ENCODE measurements around the gene SEPTIN1.
"Not testable (repeated sequence)": the region's sequence is repeated elsewhere in the genome, so short reads cannot be mapped to it uniquely, and the experiment has no call there.

The SEPTIN1 gene

DNA sequence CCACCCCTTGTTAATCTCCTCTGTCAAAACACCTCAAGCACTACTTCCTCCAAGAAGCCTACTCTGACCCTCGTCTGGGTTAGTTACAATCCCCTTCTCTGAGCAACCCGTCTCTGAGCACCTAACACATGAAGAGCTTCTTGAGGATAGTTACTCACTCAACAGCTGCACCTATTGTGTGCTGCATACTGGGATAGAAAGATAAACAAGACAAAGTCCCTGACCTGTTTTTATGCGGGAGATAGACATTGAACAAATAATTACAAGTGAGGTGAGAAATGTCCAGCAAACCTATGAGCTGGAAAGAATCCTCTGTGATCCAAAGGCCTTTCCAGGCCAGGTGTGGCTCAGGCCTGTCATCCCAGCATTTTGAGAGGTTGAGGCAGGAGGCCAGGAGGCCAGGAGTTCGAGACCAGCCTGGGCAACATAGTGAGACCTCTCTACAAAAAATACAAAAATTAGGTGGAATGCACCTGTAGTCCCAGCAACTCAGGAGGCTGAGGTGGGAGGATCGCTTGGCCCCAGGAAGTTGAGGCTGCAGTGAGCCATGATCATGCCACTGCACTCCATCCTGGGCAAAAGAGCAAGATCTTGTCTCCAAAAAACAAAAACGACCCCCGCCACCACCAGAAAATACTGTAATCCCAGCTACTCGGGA is 19.5 kb upstream of the SEPTIN1 start:
- no peak for DNase-seq

DNA sequence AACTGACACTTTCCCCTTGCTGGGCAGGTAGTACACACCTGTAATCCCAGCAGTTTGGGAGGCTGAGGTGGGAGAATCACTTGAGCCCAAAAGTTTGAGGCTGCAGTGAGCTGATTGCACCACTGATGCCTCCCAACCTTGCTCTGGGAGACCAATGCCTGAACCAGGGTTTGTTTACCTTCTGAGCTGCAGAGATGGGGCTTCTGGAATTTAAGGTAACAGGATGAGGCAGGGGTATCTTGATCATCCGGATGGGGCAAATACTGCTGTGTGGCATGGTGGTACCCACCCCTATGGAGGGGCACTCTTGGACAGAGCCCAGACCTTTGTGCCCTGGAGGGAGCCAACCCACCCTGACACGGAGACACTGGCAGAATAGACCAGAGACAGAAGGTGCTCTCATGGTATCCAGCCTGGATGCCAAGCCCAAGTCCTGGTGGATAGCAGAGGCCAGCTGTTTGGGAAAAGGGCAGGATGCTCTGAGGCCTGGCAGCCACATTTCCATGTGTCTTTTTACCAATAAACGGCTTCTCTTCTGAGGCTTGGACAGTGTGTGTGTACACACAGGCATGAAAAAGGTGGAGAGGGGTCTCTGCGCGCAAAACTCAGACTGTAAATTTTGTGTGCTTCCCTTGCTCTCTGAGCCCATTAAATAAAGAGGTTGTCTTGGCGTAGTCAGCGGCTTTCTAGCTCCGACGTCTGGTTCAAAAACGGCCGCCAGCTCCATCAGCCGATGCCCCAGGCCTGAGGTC is 17.2 kb upstream of the SEPTIN1 start:
- no peak for DNase-seq

DNA sequence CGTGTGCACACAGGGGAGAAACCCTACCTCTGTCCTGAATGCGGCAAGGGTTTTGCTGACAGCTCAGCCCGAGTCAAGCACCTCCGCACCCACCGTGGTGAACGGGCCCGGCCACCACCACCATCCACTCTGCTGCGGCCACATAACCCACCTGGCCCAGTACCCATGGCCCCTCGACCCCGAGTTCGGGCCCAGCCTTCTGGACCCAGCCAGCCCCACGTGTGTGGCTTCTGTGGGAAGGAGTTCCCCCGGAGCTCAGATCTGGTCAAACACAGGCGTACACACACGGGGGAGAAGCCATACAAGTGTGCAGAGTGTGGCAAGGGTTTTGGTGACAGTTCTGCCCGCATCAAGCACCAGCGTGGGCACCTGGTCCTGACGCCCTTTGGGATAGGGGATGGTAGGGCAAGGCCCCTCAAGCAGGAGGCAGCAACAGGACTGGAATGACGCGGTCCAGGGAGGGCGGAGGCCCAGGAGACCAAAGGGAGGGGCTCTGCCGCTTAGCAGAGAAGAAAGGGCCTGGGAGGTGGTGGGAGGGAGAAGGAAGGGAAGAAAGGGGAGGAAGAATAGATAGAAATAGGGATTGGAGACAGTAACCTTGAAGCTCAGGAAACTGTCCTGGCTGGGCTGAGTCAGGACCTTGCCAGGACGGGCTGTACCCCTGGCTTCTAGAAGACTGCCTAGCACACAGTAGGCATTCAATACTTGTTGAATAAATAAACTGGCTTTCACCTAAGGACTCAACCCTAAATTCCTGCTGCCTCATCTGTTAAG is 16.5 kb upstream of the SEPTIN1 start:
- no peak for DNase-seq

DNA sequence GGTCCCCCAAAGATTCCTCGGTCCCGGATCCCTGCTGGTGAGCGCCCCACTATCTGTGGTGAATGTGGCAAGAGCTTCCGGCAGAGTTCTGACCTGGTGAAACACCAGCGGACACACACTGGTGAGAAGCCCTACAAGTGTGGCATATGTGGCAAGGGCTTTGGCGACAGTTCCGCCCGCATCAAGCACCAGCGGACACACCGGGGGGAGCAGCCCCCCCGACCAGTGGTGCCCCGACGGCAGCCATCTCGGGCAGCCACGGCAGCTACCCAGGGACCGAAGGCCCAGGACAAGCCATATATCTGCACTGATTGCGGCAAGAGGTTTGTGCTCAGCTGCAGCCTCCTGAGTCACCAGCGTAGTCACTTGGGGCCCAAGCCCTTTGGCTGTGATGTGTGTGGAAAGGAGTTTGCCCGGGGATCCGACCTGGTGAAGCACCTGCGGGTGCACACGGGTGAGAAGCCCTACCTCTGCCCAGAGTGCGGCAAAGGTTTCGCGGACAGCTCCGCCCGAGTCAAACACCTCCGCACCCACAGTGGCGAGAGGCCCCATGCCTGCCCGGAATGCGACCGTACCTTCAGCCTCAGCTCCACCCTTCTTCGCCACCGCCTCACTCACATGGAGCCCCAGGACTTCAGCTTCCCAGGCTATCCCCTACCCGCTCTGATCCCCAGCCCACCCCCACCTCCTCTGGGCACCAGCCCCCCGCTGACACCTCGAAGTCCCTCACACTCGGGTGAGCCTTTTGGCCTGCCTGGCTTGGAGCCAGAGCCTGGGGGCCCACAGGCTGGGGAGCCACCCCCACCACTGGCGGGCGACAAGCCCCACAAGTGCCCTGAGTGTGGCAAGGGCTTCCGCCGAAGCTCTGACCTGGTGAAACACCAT is 15.7 kb upstream of the SEPTIN1 start:
- no peak for DNase-seq

DNA sequence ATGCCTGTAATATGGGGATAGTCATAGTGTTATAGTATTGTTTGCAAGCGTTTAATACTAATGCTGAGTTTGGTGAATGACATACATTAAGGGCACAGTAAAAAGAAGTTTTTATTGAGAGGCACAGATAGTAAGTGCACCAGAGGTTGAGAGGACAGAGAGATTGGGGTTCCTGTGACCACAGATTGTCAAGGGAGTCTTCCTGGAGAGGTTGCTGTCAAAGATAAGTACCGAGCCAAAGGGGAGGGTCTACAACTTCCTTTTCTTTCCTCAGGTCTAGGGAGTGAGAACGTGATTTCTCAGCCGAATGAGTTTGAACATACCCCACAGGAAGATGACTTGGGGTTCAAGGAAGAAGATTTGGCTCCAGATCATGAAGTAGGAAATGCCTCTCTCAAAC is 14.7 kb upstream of the SEPTIN1 start:
- DNase-seq, result no peak

DNA sequence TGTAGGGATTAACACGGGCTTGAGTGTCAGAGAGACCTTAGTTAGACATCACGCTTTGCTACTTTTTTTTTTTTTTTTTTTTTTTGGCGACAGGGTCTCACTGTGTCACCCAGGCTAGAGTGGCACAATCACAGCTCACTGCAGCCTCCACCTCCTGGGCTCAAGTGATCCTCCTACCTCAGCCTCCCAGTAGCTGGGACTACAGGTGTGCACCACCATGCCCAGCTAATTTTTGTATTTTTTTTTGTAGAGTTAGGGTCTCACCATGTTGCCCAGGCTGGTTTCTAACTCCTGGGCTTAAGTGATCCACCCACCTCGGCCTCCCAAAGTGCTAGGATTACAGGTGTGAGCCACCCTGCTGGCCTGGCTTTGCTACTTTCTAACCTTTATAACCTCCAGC is 14.3 kb upstream of the SEPTIN1 start:
- DNase-seq, result not testable (repeated sequence)

DNA sequence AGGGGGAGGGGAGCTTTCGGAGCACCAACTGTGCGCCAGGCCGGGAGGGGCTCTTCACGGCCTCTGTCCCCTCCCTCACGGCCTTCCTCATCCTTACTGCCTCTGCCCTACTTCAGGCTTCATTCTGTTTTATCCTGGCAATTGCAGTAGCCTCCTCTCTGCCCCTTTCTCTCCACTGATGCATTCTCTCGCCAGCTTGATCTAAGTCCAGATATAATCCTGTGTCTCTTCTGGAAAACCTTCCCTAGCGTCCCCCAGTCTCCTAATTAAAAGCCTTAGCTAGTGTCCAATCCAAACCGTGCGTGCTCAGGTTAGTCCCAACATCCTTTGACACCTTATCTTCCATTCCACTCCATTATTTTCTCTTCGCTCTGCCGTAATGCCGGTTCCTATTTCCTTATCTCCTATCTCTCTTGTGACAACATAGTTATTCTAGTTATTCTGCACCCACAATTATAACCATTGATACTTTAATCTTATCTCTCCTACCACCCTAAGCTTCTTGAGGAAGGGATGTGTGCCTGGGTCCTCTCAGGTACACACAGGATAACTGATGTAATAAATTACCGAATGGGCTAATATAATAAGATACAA is 13.7 kb upstream of the SEPTIN1 start:
- DNase-seq, result no peak

DNA sequence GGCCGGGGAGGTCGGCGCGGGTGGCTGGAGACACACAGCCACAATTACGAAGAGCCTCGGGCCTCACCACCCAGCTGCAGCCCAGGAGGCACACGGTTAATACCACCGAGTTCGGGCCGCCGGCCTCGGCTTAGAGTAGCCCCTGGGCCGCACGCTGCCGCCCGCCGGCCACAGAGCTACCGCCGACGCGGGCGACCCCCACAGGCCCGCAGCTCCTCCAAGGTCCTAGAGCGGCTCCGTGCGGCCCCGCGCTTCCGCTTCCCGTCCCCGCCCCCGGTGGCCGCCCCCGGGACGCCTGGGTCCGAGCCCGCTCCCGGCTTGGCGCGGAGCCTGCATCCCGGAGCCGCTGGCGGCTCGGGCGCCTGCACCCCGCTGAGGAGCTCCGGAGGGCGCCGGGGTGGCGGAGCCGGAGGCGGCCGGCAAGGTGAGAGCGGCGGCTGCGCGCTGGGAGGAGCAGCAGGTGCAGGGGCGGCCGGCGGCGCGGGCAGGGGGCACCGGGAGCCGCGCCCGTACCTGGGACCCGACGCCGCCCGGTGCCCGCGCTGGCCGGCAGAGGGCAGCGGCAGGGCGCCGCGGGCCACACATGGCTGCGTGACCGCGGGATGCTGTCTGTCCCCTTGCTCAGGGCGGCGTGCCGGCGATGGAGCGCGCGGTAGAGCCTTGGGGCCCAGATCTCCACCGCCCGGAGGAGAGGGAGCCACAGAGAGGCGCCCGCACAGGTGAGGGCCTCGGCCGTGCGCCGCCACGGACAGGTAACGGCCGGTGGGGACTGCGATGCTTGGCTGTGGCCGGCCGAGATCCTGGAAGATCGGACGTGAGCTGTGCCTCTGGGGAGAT is 13.0 kb upstream of the SEPTIN1 start, which contains the start of gene ZNF48:
Gene ZNF48 (plus strand): TSS at position 266 of the 837 bp plus-strand sequence. CDS start 375 bp downstream, at position 641.
- peak; percentile 83 for DNase-seq

DNA sequence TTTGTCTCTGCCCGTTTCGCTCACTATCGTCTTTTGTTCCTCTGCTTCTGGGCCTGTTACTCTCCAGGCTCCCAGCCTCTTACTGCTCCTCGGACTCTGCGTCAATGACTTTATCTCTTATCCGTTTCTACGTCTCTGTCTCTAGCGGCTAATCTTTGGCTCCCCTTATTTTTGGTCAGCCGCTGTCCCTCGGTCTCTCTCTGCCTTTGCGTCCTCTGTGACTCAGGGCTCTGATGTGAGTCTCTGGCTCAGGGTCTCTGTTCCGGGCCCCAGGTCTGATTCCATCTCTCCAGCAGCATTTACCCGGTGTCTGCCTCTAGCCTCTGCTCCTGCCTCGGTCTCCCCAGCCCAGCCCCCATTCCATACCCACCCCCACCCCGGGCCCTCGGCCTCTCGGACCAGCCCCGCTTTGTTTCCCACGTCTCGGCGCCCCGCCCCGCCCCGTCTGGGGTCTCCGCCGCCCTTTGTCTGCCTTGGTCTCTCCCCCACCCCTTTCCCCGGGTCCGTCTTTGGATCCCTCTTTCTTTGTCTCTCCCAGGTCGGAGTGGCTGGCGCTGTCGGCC is 12.3 kb upstream of the SEPTIN1 start:
- DNase-seq, result no peak

DNA sequence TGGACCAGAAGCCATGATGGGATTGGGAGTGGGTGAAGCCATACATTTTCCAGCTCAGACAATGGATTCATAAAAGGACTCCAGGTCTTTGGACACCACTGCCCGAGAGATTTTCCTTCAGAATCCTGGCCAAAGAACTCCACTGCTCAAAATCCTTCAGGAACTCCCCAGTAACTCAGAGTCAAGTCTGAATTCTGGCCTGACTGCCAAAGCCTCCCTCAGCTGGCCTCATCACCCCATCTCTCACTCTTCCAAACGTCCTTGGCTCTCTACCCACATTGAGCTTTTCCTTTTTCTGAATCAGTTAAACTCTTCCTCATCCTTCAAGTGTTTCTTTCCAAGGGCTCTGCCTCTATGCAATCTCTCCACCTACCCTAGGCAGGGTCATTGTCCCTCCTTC is 1.2 kb upstream of the SEPTIN1 start:
- no peak for DNase-seq

DNA sequence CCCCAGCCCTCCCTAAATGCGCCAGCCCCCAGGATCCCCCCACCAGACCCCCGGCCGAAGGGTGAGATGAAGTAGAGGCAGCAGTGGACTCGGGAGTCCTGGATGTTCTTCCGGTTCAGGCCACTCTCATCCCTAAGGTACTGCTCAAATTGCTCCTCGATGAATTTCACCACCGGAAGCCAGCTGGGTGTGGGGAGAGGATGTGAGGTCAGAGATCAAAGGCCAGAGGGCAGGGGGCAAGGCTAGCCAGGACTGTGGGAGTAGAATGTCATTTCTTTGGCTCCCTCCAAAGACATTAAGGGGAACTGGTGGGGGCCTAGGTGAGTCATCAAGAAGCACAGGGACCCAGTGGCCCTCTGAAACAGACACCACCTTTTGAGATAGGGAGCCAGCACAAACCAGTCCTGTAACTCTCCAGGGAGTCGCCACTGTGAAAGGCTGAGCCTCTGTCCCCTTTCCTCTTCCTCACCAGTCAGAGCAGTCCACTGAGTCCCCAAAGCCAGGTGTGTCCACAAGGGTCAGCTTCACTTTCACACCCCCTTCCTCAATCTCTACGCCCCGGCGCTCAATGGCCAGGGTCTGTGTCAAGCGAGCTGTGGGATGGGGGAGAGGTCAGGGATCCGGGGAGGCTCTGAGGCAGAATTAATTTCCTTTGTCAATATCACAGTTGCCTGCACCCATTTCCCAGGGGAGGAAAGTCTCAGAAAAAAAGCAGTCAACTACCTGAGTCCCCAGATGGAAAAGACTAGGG is 895 bp downstream of the SEPTIN1 start:
- DNase-seq, result no peak

DNA sequence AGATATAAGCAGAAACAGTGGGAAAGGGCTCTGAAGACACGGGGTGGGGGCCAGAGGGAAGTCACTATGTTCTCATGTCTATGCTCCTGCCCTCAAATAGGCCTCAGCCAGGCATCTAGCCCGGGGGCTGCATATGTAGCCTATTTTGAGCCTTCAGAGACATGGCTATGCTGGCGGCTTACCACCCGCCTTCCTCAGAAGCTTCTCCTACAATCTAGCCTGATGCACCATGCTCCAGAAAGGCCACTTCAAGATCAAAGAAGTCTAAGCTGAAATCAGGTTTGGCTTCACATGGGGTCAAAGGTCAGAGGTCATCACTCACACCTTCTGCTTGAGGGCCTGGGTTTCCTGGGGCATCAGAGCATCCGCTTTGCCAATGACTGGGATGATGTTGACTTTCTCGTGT is 1.6 kb downstream of the SEPTIN1 start:
- DNase-seq, result no peak

DNA sequence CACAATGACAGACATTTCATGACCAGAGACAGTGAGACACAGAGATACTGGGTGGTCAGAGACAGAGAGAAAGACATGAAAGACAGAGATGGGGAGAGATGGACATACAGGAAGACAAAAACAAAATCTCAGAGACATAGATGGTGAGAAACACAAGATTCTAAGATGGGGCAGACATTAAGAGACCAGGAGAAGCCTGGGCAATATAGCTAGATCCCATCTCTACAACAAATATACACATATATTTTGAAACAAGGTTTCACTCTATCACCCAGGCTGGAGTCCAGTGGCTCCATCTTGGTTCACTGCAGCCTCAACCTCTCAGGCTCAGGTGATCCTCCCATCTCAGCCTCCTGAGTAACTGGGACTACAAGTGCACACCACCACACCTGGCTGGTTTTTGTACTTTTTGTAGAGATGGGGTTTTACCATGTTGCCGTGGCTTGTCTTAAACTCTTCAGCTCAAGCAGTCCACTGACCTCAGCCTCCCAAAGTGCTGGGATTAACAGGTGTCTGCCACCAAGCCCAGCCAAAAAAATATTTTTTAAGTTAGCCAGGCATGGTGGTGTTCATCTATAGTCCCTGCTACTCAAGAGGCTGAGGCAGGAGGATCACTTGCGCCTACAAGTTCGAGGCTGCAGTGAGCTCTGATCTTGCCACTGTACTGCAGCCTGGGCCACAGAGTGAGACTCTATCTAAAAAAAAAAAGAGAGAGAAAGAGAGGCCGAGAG is 2.1 kb downstream of the SEPTIN1 start:
- DNase-seq, result no peak

DNA sequence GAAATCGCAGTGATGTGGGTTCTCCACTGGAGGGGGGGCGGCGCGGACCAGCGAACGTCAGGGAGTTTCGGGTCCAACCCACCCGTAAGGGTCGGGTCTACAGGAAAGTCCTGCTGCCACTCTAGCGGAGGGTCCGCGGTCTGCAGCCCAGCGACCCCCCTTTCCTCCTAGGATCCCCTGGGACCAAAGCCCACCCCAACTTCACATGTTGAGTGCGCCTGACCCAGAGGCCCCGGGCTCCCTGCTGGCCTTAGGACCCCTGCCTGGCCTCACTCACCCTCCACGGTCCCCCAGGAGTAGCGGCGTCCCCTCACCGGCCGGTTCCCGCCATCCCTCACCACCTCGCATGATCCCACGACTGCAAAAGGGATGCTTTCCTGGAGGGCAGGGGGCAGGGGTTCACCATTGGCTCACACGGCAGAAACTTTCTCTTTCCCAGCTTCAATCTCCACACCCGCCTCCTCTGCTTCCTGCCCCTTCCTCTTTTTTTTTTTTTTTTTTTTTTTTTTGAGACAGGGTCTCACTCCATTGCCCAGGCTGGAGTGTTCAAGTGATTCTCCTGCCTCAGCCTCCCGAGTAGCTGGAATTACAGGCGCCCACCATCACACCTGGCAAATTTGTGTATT is 3.1 kb downstream of the SEPTIN1 start:
- no peak for DNase-seq

DNA sequence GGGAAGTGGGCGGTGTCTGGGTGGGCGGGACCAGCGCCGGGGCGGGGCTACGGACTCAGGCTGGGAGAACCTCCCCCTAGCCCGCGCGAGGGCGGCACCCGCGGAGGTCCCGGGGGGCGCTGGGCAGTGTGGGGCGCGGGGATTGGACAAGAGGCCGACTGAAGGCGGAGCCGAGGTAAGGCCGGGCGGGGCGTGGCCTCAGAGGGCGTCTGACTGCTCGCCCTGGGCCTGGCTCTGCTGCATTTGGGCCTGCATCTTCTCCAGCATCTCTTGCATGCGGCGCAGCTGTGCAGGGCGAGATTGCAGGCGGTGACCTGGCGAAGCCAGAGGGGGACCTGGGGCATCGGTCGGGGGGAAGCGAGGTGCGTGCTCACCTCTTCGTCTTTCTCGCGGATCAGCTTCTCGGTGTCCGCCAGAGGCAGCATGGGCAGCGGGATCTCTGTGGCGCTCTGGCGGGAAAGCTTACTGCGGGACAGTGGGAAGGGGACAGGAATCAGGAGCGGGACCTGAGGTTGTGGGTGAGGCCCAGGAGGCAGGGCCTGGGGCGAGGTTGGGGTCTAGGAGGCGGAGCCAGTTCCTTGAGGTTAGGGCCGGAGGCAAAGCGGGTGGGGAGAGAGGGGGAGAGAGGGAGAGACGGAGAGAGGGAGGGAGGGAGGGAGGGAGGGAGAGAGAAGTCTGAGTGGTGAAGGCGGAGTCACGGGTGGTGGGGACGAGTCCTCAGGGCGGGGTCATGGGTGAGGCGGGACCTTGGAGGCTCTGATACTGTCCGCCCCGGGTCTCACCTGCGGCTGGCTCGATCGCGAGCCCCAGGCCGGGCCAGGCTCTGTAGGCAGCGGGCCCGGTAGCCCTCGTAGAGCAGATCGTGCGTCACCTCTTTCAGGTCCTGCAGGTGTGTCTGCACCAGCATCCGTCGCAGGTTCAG is 3.9 kb downstream of the SEPTIN1 start:
- peak; percentile 97 for DNase-seq

DNA sequence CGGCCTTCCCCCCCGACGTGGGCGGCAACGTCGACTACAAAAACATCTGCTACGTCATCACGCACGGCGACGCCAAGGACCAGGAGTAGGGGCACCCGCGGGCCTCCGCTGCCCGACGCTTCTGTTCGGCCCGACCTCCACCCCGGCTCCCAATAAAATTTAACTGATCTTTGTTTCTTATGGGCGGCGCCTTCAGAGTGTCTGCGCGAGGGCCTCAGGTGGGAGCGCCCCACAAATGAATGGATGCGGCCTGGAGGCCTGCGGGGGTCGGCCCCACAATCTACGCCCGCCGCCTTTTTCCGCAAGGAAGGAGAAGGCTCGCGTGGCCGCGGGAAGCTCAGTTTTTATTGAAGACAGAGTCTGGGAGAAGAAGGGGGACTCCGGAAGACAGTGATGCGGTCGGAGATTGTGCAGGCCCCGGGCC is 4.5 kb downstream of the SEPTIN1 start:
- DNase-seq, result peak; percentile 89

DNA sequence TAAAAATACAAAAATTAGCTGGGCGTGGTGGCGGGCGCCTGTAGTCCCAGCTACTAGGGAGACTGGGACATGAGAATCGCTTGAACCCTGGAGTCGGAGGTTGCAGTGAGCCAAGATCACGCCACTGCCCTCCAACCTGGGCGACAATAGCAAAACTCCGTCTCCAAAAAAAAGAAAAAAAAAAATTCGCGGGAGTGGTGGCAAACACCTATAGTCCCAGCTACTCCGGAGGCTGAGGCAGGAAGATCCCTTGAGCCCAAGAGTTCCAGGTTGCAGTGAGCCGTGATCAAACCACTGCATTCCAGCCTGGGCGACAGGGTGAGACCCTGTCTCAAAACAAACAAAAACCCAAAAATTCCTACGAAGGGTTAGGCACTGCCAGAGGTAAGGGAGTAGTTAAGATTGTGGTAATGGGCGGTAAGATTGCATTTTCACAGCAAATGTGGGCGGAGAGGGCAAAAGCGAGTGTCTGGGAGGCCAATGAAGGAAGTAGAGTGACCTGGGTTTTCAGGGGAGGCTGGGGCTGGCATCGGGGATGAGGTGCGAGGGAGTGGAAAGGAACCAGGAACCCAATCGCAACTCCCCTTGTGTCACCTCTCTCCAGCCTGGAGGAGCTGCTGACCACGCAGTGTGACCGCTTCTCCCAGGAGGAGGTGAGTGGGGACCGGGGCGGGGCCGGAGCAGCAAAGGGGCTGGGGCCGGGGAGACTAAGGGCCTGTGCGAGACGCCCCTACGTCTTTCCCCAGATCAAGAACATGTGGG is 5.1 kb downstream of the SEPTIN1 start:
- DNase-seq, result no peak
